ENCODE data around the gene ZBTB2. TPM values are rescaled to one million over a fixed set of nuclear protein-coding genes. Genes with fewer than 3 reads are reported as not detected.

ZBTB2 gene
- total and polyA plus RNA-seq, 2 of the 4 experiments (the other 2 are of a cell fraction), result 11.8 to 17.7 TPM

GRCh38 chr6:151321438-151321837, 69.9 kb downstream of the ZBTB2 start:
- no peak overlapping the region for H3K9ac ChIP-seq (ENCODE audit: low read depth, low read length)
- peaks cover 14% of the 10 kb centered on the region for H3K4me1 ChIP-seq (ENCODE audit: control insufficient read depth, insufficient read depth, low read length)
- no peak overlapping the region for H3K27ac ChIP-seq (ENCODE audit: insufficient read depth, low read length)
- H4K8ac ChIP-seq (ENCODE audit: low read depth in 2 of 2, low read length in 2 of 2), result no peak overlapping the region
- no peak overlapping the region for H2AFZ ChIP-seq (replicated peaks; ENCODE audit: low read length, poor library complexity)
- H3K4me2 ChIP-seq (ENCODE audit: low read depth, low read length), result no peak overlapping the region
- H4K20me1 ChIP-seq (ENCODE audit: insufficient read depth, low read length), result peaks cover 5% of the 10 kb centered on the region; the same call in 1 of the 2 replicates
- H2BK120ac ChIP-seq (ENCODE audit: low read depth, low read length), result no peak overlapping the region
- no peaks in the 10 kb centered on the region for H3K9me3 ChIP-seq (ENCODE audit: control insufficient read depth, insufficient read depth, low read length)
- no peak overlapping the region for H3K18ac ChIP-seq (ENCODE audit: low read depth, low read length)
- H3K27me3 ChIP-seq (ENCODE audit: control insufficient read depth, insufficient read depth, low read length), result no peaks in the 10 kb centered on the region
- dilution Hi-C loops (cut with HindIII; ENCODE audit: low sequenced_read_pairs, unreplicated experiment), result no loop called here
- H3K36me3 ChIP-seq (ENCODE audit: control insufficient read depth, insufficient read depth, low read length), result no peaks in the 10 kb centered on the region
- no CpG with 5 or more reads among the region's 1 CpG for WGBS, 2 experiments (ENCODE audit: extremely low coverage in 2 of 2, insufficient read length in 1 of 2)
- no peak overlapping the region for H2BK20ac ChIP-seq (ENCODE audit: low read depth, low read length)
- H3K9me1 ChIP-seq (ENCODE audit: insufficient read depth, low read length), result peaks cover 5% of the 10 kb centered on the region
- H3K23ac ChIP-seq (ENCODE audit: low read depth, low read length), result no peak overlapping the region
- H3K4ac ChIP-seq (ENCODE audit: low read depth, low read length), result no peak overlapping the region
- peaks cover 6 to 15% of the 10 kb centered on the region in 2 experiments; a peak in 3 of 4 replicates for H3K79me1 ChIP-seq (ENCODE audit: low read depth in 1 of 2, low read length in 2 of 2)
- H3K56ac ChIP-seq (ENCODE audit: extremely low read depth, insufficient read depth, low read length), result no peak overlapping the region
- no peak overlapping the region for H2AK9ac ChIP-seq (replicated peaks; ENCODE audit: low read depth, low read length, poor library complexity)
- BruUV-seq (replicated peaks), result no TSS peak
- no peak overlapping the region for H2BK15ac ChIP-seq (ENCODE audit: low read depth, low read length)
- intact Hi-C loops (cut with micrococcal nuclease), result no loop called here
- TF ChIP-seq CHD1 (IDR thresholded peaks at IDR 0.05; ENCODE audit: low read depth, low read length), result no peak
- TF ChIP-seq MAZ (IDR thresholded peaks at IDR 0.05; ENCODE audit: borderline replicate concordance, low read depth, low read length), result no peak
- TF ChIP-seq FOS (IDR thresholded peaks at IDR 0.05; ENCODE audit: low read depth, low read length), result no peak
- TF ChIP-seq RCOR1 (IDR thresholded peaks at IDR 0.05; ENCODE audit: insufficient replicate concordance, low read length), result no peak
- no peak for TF ChIP-seq ELK1 (IDR thresholded peaks at IDR 0.05; ENCODE audit: borderline replicate concordance, low read depth, low read length)
- no peak overlapping the region for H4K91ac ChIP-seq (ENCODE audit: insufficient read depth, low read depth, low read length)
- no peak for ATAC-seq (ENCODE audit: low read depth)
- no peak for DNase-seq
- ChIA-PET CTCF (no interaction called here), POLR2A (ENCODE audit: unreplicated experiment) (interaction anchor here (0.6 kb wide), 1 partner anchor 951 kb away, joined by 4 read pairs; no protein-coding TSS in a partner anchor)
- H2AK5ac ChIP-seq (ENCODE audit: low read depth, low read length), result no peak overlapping the region
- no peak overlapping the region for H4K5ac ChIP-seq (ENCODE audit: low read depth, low read length)
- no peak overlapping the region for H3K14ac ChIP-seq (replicated peaks; ENCODE audit: low read depth, low read length)
- H3K4me3 ChIP-seq (ENCODE audit: insufficient read depth, low read depth, low read length), result no peak overlapping the region
- no peak overlapping the region for H2BK5ac ChIP-seq (ENCODE audit: low read depth, low read length, poor library complexity, severe bottlenecking)
- in situ Hi-C loops (cut with MboI; ENCODE audit: low sequenced_read_pairs), result loop anchor here (5.0 to 10.0 kb wide), 2 partner anchors 309 to 497 kb away; no protein-coding TSS in a partner anchor

Data from IMR-90 (cell line).